B cell (primary cell): Measurements from ENCODE around the gene RP2. TPM values are rescaled to one million over a fixed set of nuclear protein-coding genes. Genes with fewer than 3 reads are reported as not detected.

Experiments used
- ATAC-seq: fragments of 200-7000 bp; cut with Tn5 transposase; one replicate; pipeline ENCODE4 v1.10.0; 2021; ENCODE audit warnings: low read depth, mild to moderate bottlenecking, moderate number of reproducible peaks, moderate library complexity
- CTCF ChIA-PET: fragments of 350-600 bp; sonication (Branson Sonifier 250); formaldehyde crosslinking; loops from one replicate; lab custom pipeline; 2021; ENCODE audit warnings: antibody characterized with exemption, inconsistent platforms; lab: Charles Lee
- POLR2A ChIA-PET: fragments of 350-600 bp; sonication (Branson Sonifier 250); formaldehyde crosslinking; loops from one replicate; lab custom pipeline; 2021; ENCODE audit warnings: antibody characterized with exemption; lab: Charles Lee
- DNase-seq: peaks from one replicate; pipeline ENCODE4 v3.0.0; 2013
- H2AFZ ChIP-seq: 2 replicates; pipeline ENCODE4 v1.6.1; 2012; ENCODE audit warnings: mild to moderate bottlenecking, low read depth, low read length; ENCODE audit not compliant: insufficient read depth, poor library complexity, severe bottlenecking
- H3K27ac ChIP-seq, 2 donors: 1 replicate in 1 of 2; 2 replicates in 1 of 2; pipeline ENCODE4 v1.5.1; 2012 to 2013; ENCODE audit warnings: low read length in 2 of 2, mild to moderate bottlenecking in 2 of 2, moderate library complexity in 1 of 2
- H3K27me3 ChIP-seq, 4 experiments: fragments of 200-600 bp in 1 of 4; sonication (generic) in 1 of 4; replicated peaks in 1 of 4; 1 replicate in 2 of 4; 2 replicates in 2 of 4; pipeline versions ENCODE4 v1.6.1 to v1.7.0; 2013 to 2016; ENCODE audit warnings: low read length in 3 of 4, mild to moderate bottlenecking in 2 of 4, mixed read lengths in 1 of 4, moderate library complexity in 1 of 4; ENCODE audit not compliant: insufficient read depth in 4 of 4, control insufficient read depth in 3 of 4; ENCODE audit errors: control extremely low read depth in 1 of 4
- H3K36me3 ChIP-seq, 2 experiments: replicated peaks in 1 of 2; 1 replicate in 1 of 2; 2 replicates in 1 of 2; pipeline versions ENCODE4 v1.6.1 to v1.7.1; 2013; ENCODE audit warnings: low read length in 1 of 2; ENCODE audit not compliant: insufficient read depth in 2 of 2, control insufficient read depth in 1 of 2; ENCODE audit errors: control extremely low read depth in 1 of 2, extremely low read depth in 1 of 2
- H3K4me1 ChIP-seq, 2 donors: fragments of 200-600 bp in 1 of 2; sonication (generic) in 1 of 2; 1 replicate in 1 of 2; 2 replicates in 1 of 2; pipeline versions ENCODE4 v1.5.1 to v1.6.1; 2013 to 2017; ENCODE audit warnings: low read length in 2 of 2; ENCODE audit not compliant: control insufficient read depth in 2 of 2, insufficient read depth in 2 of 2
- H3K4me2 ChIP-seq: replicated peaks from 2 replicates; pipeline ENCODE3; 2012; ENCODE audit warnings: mild to moderate bottlenecking, low read depth, low read length; ENCODE audit not compliant: poor library complexity, severe bottlenecking
- H3K4me3 ChIP-seq, 5 experiments: fragments of 200-600 bp in 1 of 5; sonication (generic) in 1 of 5; 1 replicate in 3 of 5; 2 replicates in 2 of 5; pipeline versions ENCODE4 v1.5.1 to v1.7.0; 2011 to 2016; ENCODE audit warnings: low read length in 4 of 5, mild to moderate bottlenecking in 4 of 5, low read depth in 2 of 5, control low read depth in 1 of 5, moderate library complexity in 1 of 5; ENCODE audit not compliant: insufficient read depth in 1 of 5; ENCODE audit errors: control extremely low read depth in 1 of 5, extremely low read depth in 1 of 5
- H3K79me2 ChIP-seq: fragments of 200-600 bp; sonication (generic); one replicate; pipeline ENCODE4 v1.6.0; 2016; ENCODE audit warnings: low read length; ENCODE audit not compliant: control insufficient read depth, insufficient read depth
- H3K9ac ChIP-seq: fragments of 200-600 bp; sonication (generic); 2 replicates; pipeline ENCODE4 v1.6.1; 2017; ENCODE audit warnings: mild to moderate bottlenecking, low read length, moderate library complexity
- H3K9me3 ChIP-seq, 3 donors: one replicate each; pipeline versions ENCODE4 v1.6.1 to v1.7.1; 2013; ENCODE audit warnings: low read length in 2 of 3; ENCODE audit not compliant: control insufficient read depth in 2 of 3, insufficient read depth in 1 of 3; ENCODE audit errors: control extremely low read depth in 1 of 3
- H4K20me1 ChIP-seq: 2 replicates; pipeline ENCODE4 v1.6.0; 2012; ENCODE audit warnings: mild to moderate bottlenecking, low read length; ENCODE audit not compliant: insufficient read depth, control insufficient read depth, poor library complexity, severe bottlenecking
- H3K27ac Mint-ChIP-seq: one replicate; pipeline ENCODE4 v1.8.0; 2021; ENCODE audit warnings: mixed read lengths
- H3K27me3 Mint-ChIP-seq: one replicate; pipeline ENCODE4 v1.8.0; 2021; ENCODE audit warnings: mixed read lengths
- H3K4me1 Mint-ChIP-seq: one replicate; pipeline ENCODE4 v1.8.0; 2021; ENCODE audit warnings: mixed read lengths
- H3K4me3 Mint-ChIP-seq: one replicate; pipeline ENCODE4 v1.8.0; 2021; ENCODE audit warnings: mixed read lengths
- H3K9me3 Mint-ChIP-seq: one replicate; pipeline ENCODE4 v1.8.0; 2022; ENCODE audit warnings: mixed read lengths; ENCODE audit not compliant: insufficient read depth
- CTCF ChIP-seq: fragments of 200-600 bp; IDR thresholded peaks from one replicate; pipeline ENCODE4 v1.8.0; 2022; ENCODE audit warnings: antibody characterized with exemption, mild to moderate bottlenecking
- EZH2 ChIP-seq: IDR thresholded peaks from 2 replicates; pipeline ENCODE4 v1.6.1; 2012; ENCODE audit warnings: borderline replicate concordance, low read depth, mild to moderate bottlenecking, moderate library complexity, low read length; ENCODE audit not compliant: insufficient read depth, poor library complexity, severe bottlenecking
- WGBS: methylation state at CpG from one replicate; pipeline ENCODE4 v1.1.5; 2013; ENCODE audit warnings: missing lambda C conversion rate; ENCODE audit not compliant: insufficient coverage; 5-methylcytosine and 5-hydroxymethylcytosine counted together
- intact Hi-C: fragments of 100-400 bp; cut with micrococcal nuclease; formaldehyde crosslinking; loops from one replicate; pipeline ENCODE4 v1.10.0; 2022
- polyA plus RNA-seq: library from polyadenylated mRNA; depleted of rRNA; stranded (reverse); fragments of >200 nt; gene quantifications from 2 replicates; pipeline ENCODE4 v1.2.3, GENCODE V29; 2012
- total RNA-seq, 2 donors: library from RNA; stranded (reverse); fragments of 120-200 nt in 1 of 2; gene quantifications; 1 replicate in 1 of 2; 2 replicates in 1 of 2; pipeline versions ENCODE4 v1.2.3 to v1.2.4, GENCODE V29; 2013 to 2022

The RP2 gene
- total and polyA plus RNA-seq, 2 donors (not counting 1 experiment from before 2014, with no cell fraction given), result 5.5 to 14.9 TPM

- no peaks in the 10 kb centered on the region for H3K36me3 ChIP-seq
- peak overlapping the region; percentile 33 to 70 (median 66) for H3K4me3 ChIP-seq
- ATAC-seq (no peak), DNase-seq (peak; percentile 29)
- 0% methylated on average over 2 of the region's 14 CpGs for WGBS
- CTCF ChIA-PET, result interaction anchor here (0.6 to 4.4 kb wide), 15 partner anchors 10 to 245 kb away, joined by 3 to 31 read pairs (median 4); no protein-coding TSS in a partner anchor
- peak overlapping the region; percentile 77 for H3K4me2 ChIP-seq
- peaks cover 49% of the 10 kb centered on the region for H3K79me2 ChIP-seq
- POLR2A ChIA-PET, result interaction anchor here (1.3 to 1.5 kb wide), 2 partner anchors 9 to 50 kb away, joined by 3 to 4 read pairs; no protein-coding TSS in a partner anchor
- H3K9me3 ChIP-seq, result no peaks in the 10 kb centered on the region
- peaks cover 5 to 22% of the 10 kb centered on the region in 2 donors for H3K4me1 ChIP-seq
- H4K20me1 ChIP-seq, result no peaks in the 10 kb centered on the region
- no peaks in the 10 kb centered on the region for H3K27me3 ChIP-seq
- H3K4me1 Mint-ChIP-seq, result peaks cover 38% of the 10 kb centered on the region
- H3K4me3 Mint-ChIP-seq, result peak overlapping the region; percentile 93
- no peak for TF ChIP-seq CTCF
- TF ChIP-seq EZH2, result no peak
- H3K27ac Mint-ChIP-seq, result peak overlapping the region; percentile 83
- intact Hi-C loops, result loop anchor here (1.0 to 5.0 kb wide), 4 partner anchors 21 to 65 kb away; no protein-coding TSS in a partner anchor
- no peaks in the 10 kb centered on the region for H3K9me3 Mint-ChIP-seq
- H3K27me3 Mint-ChIP-seq, result no peaks in the 10 kb centered on the region
- H3K9ac ChIP-seq, result peak overlapping the region; percentile 64
- H2AFZ ChIP-seq, result peak overlapping the region; percentile 62
- H3K27ac ChIP-seq, result peak overlapping the region in 1 of 2 donors; percentile 36
These were observed 76.8 kb downstream of the RP2 start for GRCh38 chrX:46913667-46914066.

GRCh38 chrX:46916273-46916672 is 79.4 kb downstream of the RP2 start:
- WGBS, result no CpG with 5 or more reads among the region's 2 CpGs
- CTCF ChIA-PET, result interaction anchor here (0.6 kb wide), 1 partner anchor 778 kb away, joined by 4 read pairs; no protein-coding TSS in a partner anchor
- DNase-seq (no peak), ATAC-seq (no peak)
- H3K4me1 ChIP-seq, result peaks cover 5 to 22% of the 10 kb centered on the region in 2 donors
- no peak for TF ChIP-seq EZH2
- no peak for TF ChIP-seq CTCF
- H3K27me3 ChIP-seq, result no peaks in the 10 kb centered on the region
- no peak overlapping the region for H2AFZ ChIP-seq
- no peaks in the 10 kb centered on the region for H3K36me3 ChIP-seq
- Mint-ChIP-seq H3K9me3 (peaks cover 3% of the 10 kb centered on the region), H3K27me3 (no peaks in the 10 kb centered on the region), H3K4me3 (no peak overlapping the region), H3K27ac (no peak overlapping the region), H3K4me1 (peaks cover 41% of the 10 kb centered on the region)
- peaks cover 0 to 3% (median 0%) of the 10 kb centered on the region in 3 donors for H3K9me3 ChIP-seq
- intact Hi-C loops, result no loop called here
- H3K4me2 ChIP-seq, result no peak overlapping the region
- H4K20me1 ChIP-seq, result no peaks in the 10 kb centered on the region
- peaks cover 69% of the 10 kb centered on the region for H3K79me2 ChIP-seq
- no peak overlapping the region for H3K9ac ChIP-seq
- H3K4me3 ChIP-seq, result no peak overlapping the region
- no peak overlapping the region for H3K27ac ChIP-seq
- POLR2A ChIA-PET, result no interaction called here
